HepG2 (cell line): ENCODE data around the gene CCDC183. TPM values are rescaled to one million over a fixed set of nuclear protein-coding genes. Genes with fewer than 3 reads are reported as not detected.

Experiments used
- AGO1 ChIP-seq: fragments of 200-400 bp; formaldehyde crosslinking; IDR thresholded peaks from 2 replicates; pipeline ENCODE4 v1.6.1; 2017; ENCODE audit warnings: mild to moderate bottlenecking, low read depth, low read length, moderate library complexity; ENCODE audit not compliant: poor library complexity, severe bottlenecking
- ARID4A ChIP-seq: sonication (generic); formaldehyde crosslinking; IDR thresholded peaks from 2 replicates; pipeline ENCODE4 v1.5.0; 2020; ENCODE audit warnings: mild to moderate bottlenecking, missing genetic modification reagents, borderline replicate concordance
- BATF2 ChIP-seq: sonication (generic); formaldehyde crosslinking; IDR thresholded peaks from 2 replicates; pipeline ENCODE4 v1.8.0; 2022; ENCODE audit warnings: mild to moderate bottlenecking, missing genetic modification reagents, moderate library complexity
- EEA1 ChIP-seq: sonication (generic); formaldehyde crosslinking; IDR thresholded peaks from 2 replicates; pipeline ENCODE4 v1.5.1; 2020; ENCODE audit warnings: mild to moderate bottlenecking, missing genetic modification reagents, borderline replicate concordance
- FOSL1 ChIP-seq: sonication (generic); formaldehyde crosslinking; IDR thresholded peaks from 2 replicates; pipeline ENCODE4 v1.9.0; 2021; ENCODE audit warnings: missing genetic modification reagents, borderline replicate concordance
- HNF1A ChIP-seq, 2 experiments: sonication (generic) in 1 of 2; formaldehyde crosslinking in 1 of 2; IDR thresholded peaks; 2 replicates each; pipeline versions ENCODE4 v1.4.0 to v1.6.1; 2016 to 2020; ENCODE audit warnings: borderline replicate concordance in 1 of 2, low read depth in 1 of 2, mild to moderate bottlenecking in 1 of 2, missing genetic modification reagents in 1 of 2
- HOXA7 ChIP-seq: sonication (generic); formaldehyde crosslinking; IDR thresholded peaks from 2 replicates; pipeline ENCODE4 v1.8.1; 2022; ENCODE audit warnings: mild to moderate bottlenecking, missing genetic modification reagents, moderate library complexity
- ISX ChIP-seq: sonication (generic); formaldehyde crosslinking; conservative IDR thresholded peaks from 2 replicates; pipeline ENCODE4 v1.5.0; 2020; ENCODE audit warnings: missing genetic modification reagents
- MAFK ChIP-seq, 2 experiments: IDR thresholded peaks in 1 of 2; conservative IDR thresholded peaks in 1 of 2; 2 replicates each; pipeline ENCODE4 v1.6.1; 2011; ENCODE audit warnings: improper control_type of control experiment in 2 of 2, low read length in 2 of 2
- MATR3 ChIP-seq: sonication (generic); formaldehyde crosslinking; IDR thresholded peaks from 2 replicates; pipeline ENCODE4 v1.4.0; 2020; ENCODE audit warnings: missing genetic modification reagents
- NFE2 ChIP-seq: sonication (generic); formaldehyde crosslinking; IDR thresholded peaks from 2 replicates; pipeline ENCODE4 v1.4.0; 2020; ENCODE audit warnings: missing genetic modification reagents
- TAF15 ChIP-seq: fragments of 200-400 bp; formaldehyde crosslinking; IDR thresholded peaks from one replicate; pipeline ENCODE4 v1.6.1; 2018; ENCODE audit warnings: mild to moderate bottlenecking, low read depth, low read length; ENCODE audit not compliant: poor library complexity, severe bottlenecking
- TCF12 ChIP-seq, 2 experiments: fragments of 450-650 bp in 1 of 2; sonication (generic) in 1 of 2; formaldehyde crosslinking in 1 of 2; IDR thresholded peaks; 2 replicates each; pipeline versions ENCODE4 v1.6.1 to v1.8.0; 2017 to 2022; ENCODE audit warnings: antibody characterized with exemption in 1 of 2, mild to moderate bottlenecking in 1 of 2, missing genetic modification reagents in 1 of 2, moderate library complexity in 1 of 2
- THRA ChIP-seq: sonication (generic); formaldehyde crosslinking; IDR thresholded peaks from 2 replicates; pipeline ENCODE4 v1.4.0; 2020; ENCODE audit warnings: missing genetic modification reagents, borderline replicate concordance
- XBP1 ChIP-seq: sonication (generic); formaldehyde crosslinking; IDR thresholded peaks from 2 replicates; pipeline ENCODE4 v1.5.0; 2020; ENCODE audit warnings: missing genetic modification reagents
- ZNF282 ChIP-seq: fragments of 450-650 bp; IDR thresholded peaks from 2 replicates; pipeline ENCODE4 v1.6.1; 2018; ENCODE audit not compliant: partially characterized antibody
- ZNF441 ChIP-seq: sonication (generic); formaldehyde crosslinking; IDR thresholded peaks from 2 replicates; pipeline ENCODE4 v1.7.0; 2021; ENCODE audit warnings: missing genetic modification reagents, borderline replicate concordance
- polyA plus RNA-seq, 8 experiments: library from polyadenylated mRNA; depleted of rRNA in 3 of 8; stranded (reverse) in 7 of 8; unstranded in 1 of 8; fragments of >200 nt; fragmentation: Illumina TruSeq in 4 of 8; extraction: Trizol in 4 of 8; gene quantifications; 2 replicates each; pipeline versions ENCODE4 v1.2.1 to v1.2.3, GENCODE V29; 2011 to 2016; ENCODE audit warnings: low read depth in 4 of 8, missing spikeins in 1 of 8, mixed read lengths in 1 of 8; ENCODE audit not compliant: insufficient read depth in 1 of 8
- total RNA-seq, 5 experiments: library from RNA; depleted of rRNA; stranded (reverse); fragments of >200 nt; fragmentation: Illumina TruSeq; extraction: Trizol; gene quantifications; 2 replicates each; pipeline ENCODE4 v1.2.3, GENCODE V29; 2016; ENCODE audit warnings: low read depth in 1 of 5

Gene CCDC183
- total and polyA plus RNA-seq, 2 of the 13 experiments (the other 11 are each of a cell fraction or from before 2014, with no cell fraction given): 5.0 to 66.4 TPM

GRCh38 chr9:136799854-136800657, 3.9 kb downstream of the CCDC183 start (continued):
- TF ChIP-seq BATF2 (CRISPR knock-in tag) (no peak; the same call in 1 of the 2 replicates), FOSL1 (CRISPR knock-in tag) (0 out of 2 replicates have a peak, but pooled peaks have one; percentile 29), NFE2 (no peak), ARID4A (CRISPR knock-in tag) (peak; percentile 15; the same call in 1 of the 2 replicates), THRA (no peak), AGO1 (peak; percentile 81), ZNF441 (CRISPR knock-in tag) (no peak), HOXA7 (no peak), ZNF282 (no peak), MATR3 (CRISPR knock-in tag) (no peak), MAFK (conservative IDR thresholded peaks at IDR 0.05 in 1 of 2, IDR thresholded peaks at IDR 0.05 in 1 of 2; ENCODE audit: low read length in 2 of 2) (no peak), EEA1 (no peak), ISX (CRISPR knock-in tag) (peak; percentile 75; the same call in 1 of the 2 replicates), TCF12 (IDR thresholded peaks at IDR 0.05) (no peak), TCF12 (CRISPR knock-in tag; IDR thresholded peaks at IDR 0.05) (no peak), HNF1A (IDR thresholded peaks at IDR 0.05; ENCODE audit: low read depth) (no peak), HNF1A (CRISPR knock-in tag; IDR thresholded peaks at IDR 0.05; ENCODE audit: borderline replicate concordance) (no peak), XBP1 (CRISPR knock-in tag) (peak; percentile 35; the same call in 1 of the 2 replicates), TAF15 (peak; percentile 75)
